HL-60/S4 treated with phorbol 12-myristate 13-acetate at 8.2 ng/mL for 4 days and 3 days (cell line): ENCODE data around the gene FIGLA.

Experiments used
- in situ Hi-C: fragments of 300-500 bp; cut with MboI; formaldehyde crosslinking; loops from 2 replicates; pipeline ENCODE4 v1.15.0; 2022; ENCODE audit warnings: low sequenced_read_pairs

Gene FIGLA, protein sequence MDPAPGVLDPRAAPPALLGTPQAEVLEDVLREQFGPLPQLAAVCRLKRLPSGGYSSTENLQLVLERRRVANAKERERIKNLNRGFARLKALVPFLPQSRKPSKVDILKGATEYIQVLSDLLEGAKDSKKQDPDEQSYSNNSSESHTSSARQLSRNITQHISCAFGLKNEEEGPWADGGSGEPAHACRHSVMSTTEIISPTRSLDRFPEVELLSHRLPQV

DNA sequence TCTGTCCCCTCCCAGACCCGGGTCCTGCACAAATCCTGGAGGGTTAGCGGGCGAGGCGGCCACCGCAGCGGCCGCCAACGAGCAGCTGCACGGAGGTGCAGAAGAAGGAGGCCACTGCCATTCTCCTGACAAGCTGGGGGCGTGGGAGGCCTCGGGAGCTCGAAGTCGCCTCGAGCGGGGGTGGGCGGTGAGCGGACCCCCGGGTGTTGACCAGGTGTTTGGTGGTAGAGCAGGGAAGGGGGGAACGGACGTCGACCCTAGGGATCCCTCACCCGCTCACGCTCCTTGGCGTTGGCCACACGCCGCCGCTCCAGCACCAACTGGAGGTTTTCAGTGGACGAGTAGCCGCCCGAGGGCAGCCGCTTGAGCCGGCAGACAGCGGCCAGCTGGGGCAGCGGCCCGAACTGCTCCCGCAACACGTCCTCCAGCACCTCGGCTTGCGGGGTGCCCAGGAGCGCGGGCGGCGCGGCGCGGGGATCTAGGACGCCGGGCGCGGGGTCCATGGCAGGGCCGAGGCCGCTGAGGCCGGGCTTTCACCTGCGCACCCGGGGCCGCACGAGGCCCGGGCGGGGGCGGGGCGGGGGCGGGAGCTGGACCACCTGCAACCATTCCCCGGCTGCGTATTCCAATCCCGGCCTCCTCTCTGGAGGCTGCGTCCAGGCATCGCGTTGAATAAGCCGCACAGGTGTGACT, at the start of gene FIGLA:
Gene FIGLA (minus strand): TSS at position 508 of the 693 bp plus-strand sequence. CDS start 5 bp downstream, at position 503.
- in situ Hi-C loops = loop anchor here (25.0 kb wide), 1 partner anchor 147 kb away; the partner anchor contains the start of gene ATP6V1B1

DNA sequence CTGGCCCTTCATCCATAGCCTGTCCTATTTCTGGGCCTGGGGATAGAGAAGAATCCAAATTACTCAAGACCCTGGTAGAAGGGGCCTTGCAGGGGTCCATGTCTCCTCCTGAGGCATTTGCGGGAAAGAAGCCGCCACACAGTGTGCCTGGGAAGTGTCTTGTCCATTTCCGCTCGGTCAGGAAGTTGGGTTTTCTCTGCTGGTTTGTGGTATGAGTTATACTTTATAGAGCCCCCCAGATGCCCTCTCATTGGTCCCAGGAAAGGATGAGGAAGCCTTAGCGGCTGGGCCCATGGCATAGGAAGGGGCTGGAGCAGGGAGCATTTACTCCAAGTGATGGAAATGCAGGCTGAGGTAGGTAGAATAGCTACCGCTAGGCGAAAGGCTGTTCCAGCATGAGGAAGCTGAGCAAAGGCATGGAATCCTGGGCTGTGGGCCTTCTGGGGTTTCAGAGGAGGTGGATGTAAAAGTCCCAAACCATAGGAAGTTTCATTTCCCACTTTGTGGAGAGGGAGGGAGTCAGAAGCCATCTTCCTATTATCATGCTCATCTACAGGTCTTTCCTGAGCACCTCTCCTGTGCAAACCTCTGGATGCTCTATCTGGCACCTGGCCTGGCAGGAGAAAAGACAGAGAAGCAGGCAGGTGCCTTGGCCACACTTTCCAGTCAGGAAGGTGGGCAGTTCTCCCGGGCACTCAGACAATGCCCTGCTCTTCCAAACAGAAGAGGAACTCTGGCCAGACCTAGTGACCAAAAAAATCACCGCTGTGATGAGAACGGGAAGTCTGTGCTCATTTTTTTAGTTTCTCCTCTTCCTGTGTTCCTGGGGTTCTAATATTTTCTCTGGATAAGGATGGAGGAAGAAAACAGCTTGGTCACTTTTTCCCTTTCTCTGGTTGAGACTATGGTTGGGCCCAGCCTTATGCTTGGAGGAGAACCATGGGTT, 47.8 kb upstream of the FIGLA start:
- in situ Hi-C loops = no loop called here

DNA sequence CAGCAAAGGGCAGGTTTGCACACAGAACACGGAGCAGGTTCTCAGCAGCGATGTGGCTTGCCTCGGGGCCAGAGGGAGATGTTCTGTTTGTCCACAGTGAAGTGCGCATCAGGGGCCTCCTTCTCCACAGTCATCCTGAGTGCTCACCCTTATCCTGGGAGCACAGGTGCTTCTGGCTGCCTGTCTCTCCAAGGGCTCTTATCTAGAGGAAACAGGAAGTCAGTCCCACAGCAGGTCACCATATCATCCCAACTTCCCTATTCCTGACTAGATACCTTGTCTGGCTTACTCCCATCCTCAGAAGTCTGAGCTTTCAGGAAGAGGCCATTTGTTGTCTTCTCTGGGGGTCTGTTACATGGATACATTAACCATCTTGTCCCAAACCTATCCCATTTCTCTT, 45.2 kb upstream of the FIGLA start, which contains the start of gene CD207:
Gene CD207 (minus strand): TSS at position 174 of the 400 bp plus-strand sequence. CDS start 40 bp downstream, at position 134.
- in situ Hi-C loops = no loop called here

DNA sequence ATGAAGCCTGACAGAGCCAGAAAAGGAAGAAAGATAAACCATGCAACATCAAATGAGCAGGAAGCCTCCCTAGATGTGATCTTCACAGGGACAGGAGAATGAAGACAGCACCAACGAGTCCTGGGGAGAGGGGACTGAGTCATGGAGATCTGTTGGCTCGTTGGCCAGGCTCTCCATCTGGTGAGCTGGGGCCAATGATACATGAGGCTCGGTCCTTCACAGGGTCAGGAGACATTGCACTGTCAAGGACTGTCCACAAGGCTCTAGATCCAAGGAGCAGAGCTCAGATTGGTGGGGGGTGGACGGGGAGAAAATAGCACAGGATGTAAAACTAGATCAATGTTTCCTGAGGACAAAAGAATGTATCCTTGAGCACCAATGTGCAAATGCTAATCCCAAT, 44.4 kb upstream of the FIGLA start:
- in situ Hi-C loops = no loop called here

DNA sequence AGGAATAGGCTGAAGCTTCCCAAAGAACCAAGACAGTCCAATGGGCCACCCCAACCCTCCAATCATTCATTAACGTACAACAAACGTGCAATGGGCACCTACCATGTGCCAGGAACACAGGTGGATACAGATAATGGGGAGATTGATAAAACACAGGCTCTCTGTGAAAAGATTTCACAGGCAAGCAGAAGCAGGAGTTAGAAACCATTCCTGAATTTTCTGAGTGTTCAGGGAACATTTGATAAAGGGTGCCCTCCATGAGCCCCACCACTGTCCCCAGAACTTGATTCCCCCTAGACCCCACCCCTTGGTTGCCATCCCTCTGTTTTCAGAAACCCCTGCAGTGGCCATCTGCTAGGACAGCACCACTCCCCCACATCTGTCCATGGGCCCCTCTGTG, 43.7 kb upstream of the FIGLA start:
- in situ Hi-C loops = no loop called here

DNA sequence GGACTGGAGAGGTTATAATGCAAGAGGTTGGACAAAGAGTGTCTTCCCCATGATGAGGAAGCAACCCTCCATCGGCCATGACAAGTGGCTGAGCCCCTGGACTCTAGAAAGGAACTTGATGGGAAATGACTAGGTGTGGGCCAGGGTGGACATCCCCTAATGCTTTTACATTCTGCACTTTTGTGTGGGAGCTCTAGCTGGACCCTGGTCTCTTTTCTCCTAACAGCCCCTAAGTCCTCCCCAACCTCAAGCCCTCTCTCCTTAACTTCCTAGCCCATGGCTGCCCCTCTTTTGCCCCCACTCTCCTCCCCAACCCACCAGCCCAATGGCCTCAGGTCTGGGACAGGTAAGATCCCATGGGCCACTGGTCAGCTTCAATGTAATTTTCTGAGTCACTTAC, 42.8 kb upstream of the FIGLA start:
- in situ Hi-C loops = no loop called here

DNA sequence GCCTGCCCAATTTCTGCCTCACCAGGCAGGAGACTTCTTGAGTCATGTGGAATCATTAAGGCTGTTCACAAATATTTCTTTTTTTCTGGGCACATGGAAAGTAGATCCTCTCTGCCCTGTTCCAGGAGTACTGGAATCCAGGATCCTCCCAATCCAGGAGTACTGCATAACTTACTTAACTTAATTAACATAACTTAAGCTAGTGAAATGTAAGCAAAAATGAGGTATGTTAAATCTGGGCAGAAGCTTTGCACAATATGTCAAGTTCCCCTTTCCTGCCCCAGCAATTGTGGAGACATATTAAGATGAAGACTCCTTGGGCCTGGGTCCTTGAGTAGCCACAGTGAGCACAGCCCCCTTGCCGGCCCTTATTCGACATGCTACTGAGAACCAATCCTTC, 41.9 kb upstream of the FIGLA start:
- in situ Hi-C loops = no loop called here

DNA sequence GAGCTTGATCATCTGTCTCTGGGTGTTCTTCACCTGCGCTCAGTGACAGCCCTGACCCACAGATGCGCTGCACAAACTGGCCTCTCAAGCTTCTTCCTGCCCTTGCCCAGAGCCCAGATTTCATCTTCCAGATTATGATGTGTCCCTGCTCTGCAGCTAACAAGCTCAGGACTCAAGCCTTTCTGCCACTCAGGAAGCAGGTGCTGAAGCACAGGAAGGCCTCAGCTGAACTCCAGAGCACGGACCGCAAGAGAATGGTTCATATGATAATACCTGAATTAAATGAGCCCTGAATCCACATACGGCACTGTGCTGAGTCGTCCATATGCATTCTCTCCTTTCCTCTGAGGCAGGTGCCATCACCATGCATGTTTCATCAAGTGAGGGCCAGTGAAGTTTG, 41.4 kb upstream of the FIGLA start:
- in situ Hi-C loops = no loop called here

DNA sequence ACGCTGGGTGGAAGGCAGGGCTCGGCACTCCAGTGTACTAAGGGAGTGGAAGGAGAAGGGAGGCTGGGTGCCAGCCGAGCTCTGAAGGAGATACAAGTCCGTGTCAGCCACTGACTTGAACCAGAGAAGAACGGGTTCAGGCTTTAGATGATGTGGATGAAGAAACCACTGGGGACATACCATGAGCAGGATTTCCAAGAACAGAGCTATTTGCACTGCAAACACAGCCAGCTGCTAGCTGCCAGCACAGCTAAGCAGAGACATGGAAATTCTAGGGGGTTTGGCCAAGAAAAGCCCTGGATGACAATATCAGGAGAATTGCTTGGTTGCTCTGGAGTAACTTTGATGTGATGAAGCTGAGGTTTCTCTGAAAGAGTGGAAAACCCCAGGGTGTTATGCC, 39.9 kb upstream of the FIGLA start:
- in situ Hi-C loops = no loop called here

DNA sequence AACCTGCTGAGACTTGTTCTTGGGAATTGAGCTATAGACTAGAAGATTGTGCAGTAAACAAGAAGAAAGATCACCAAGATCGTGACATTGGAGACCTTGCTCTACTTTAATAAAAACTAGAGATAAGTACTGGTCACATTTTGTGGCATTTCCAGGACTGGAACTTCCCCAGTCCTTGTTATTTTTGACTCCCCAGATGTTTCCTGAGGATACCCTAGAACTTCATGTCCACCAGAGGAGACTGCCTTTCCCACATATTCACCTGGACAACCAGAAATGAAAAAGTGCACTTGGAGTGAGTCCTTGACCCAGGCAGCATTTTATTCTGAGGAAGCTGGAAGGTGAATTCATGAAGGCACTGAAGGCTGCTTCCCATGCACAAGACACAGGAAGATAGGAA, 39.5 kb upstream of the FIGLA start:
- in situ Hi-C loops = no loop called here

DNA sequence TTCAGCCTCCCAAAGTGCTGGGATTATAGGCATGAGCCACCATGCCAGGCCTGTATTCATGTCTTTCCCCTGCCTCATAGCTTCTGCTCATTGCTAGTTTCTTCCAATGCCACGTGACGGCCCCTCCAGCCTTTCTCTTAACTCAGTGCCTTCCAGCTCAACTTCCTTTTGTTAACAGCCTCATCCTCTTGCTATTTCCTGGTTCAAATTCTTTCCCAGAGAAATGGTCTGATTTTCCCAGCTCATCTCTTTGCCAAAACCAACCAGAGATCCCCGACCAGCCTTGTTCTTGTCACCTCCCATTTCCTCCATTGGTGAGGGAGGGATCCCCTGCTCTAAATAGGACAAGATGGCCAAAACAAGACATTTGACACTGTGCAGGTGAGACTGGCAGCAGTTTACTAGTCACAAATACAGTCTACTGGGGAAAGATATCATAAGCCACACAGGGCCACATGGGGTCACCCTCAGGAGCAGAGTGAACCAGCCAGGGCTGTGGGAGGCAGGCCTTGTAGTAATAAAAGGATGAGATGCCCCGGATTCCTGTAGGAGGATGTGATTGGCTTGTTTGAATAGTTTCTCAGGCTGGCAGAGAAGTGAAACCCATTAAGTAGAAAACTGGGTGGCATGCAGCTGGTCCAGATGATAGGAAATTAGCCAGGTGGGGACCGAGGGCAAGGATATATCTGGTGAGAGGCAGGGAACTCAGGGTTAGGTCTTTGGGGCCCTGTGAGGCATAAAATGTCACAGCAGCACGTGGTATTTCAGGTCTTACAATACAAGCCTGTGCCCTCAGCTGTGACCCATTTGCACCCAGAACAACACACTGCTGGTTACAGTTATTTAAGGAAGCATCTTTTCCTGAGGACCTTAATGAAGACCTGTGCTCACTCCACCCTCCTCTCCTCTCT, 38.7 kb upstream of the FIGLA start:
- in situ Hi-C loops = no loop called here

DNA sequence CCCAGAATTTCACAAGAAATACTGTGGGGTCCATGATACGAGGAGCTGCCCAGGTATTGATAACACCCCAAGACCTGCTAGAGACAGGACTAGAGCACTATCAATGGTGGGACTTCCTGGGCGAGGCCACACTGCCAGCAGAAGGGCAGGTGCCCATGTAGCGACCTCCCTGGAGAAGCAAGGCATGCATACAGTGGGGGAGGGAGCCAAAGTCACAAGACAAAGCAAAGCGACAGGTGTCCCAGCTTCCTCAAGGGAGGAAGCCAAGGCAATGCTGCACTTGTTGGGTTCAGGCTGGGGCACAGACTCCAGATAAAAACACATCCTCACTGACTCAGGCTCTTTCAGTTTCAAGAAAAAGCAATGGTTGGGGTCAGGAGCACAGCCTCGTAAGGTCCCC, 37.7 kb upstream of the FIGLA start:
- in situ Hi-C loops = no loop called here

DNA sequence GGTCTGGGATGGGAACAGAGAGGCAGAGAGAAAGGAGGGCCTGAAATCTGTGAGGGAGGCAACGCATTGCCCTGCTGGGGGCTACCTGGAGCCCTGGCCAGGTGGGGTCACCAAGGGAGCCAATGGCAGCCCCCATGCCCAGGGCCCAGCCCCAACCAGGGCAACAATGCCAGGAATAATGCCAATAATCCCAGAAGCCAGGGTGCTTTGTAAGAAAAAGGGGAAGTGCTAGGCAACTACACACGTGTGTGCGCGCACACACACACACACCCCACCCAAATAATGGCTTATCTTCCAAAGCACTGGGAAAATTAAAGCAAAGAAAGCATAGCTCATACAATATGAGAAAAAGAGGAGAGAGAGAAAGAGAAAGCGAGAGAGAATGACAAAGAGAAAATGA, 36.9 kb upstream of the FIGLA start:
- in situ Hi-C loops = no loop called here

DNA sequence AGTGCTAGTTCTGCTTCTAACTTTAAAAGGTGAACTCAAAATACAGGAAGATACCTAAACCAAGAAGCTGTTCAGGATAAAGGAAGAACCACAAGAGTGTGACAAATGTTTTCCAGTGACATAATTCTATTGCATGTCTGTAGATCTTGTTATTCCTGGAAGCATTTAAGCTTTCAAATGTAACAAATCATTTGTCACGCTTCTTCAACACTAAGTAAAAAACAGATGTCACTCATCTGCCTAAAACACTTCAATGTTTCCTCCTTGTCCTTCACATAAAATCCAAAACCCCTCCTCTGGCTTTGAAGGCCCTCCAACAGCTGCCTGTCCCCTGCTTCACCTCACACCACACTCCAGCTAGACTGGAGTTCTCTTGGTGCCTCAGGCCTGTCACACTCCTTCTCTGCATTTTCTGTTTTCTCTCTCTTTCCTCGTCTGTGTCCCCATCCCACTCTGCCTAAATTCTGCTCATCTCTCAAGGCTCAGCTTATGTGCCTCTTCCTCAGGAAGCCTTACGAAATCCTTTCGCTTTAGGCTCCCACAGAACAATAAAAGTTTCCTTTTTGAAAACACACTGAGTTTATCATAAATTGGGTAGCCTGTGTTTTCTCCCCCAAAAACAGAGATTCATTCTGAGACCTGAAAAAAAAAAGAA, 36.4 kb upstream of the FIGLA start:
- in situ Hi-C loops = no loop called here

DNA sequence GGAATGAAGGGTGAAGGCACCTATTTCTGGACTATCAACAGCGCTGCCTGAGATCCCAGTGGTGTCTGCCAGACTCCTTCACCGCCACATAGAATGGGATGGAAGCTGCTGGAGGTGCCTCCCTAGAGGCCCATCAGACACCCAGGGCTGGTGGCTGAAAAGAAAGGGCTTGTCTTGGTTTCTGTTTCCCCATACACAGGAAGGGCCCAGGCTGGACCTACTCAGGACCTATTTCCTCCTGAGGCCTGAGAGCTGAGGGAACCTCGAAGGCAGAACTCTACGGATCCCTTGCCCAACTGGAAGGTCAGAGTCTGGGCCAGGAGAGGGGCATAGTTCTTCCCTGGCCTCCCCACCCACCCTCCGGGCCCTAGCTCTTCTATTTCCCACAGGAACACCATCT, 32.8 kb upstream of the FIGLA start:
- in situ Hi-C loops = no loop called here

DNA sequence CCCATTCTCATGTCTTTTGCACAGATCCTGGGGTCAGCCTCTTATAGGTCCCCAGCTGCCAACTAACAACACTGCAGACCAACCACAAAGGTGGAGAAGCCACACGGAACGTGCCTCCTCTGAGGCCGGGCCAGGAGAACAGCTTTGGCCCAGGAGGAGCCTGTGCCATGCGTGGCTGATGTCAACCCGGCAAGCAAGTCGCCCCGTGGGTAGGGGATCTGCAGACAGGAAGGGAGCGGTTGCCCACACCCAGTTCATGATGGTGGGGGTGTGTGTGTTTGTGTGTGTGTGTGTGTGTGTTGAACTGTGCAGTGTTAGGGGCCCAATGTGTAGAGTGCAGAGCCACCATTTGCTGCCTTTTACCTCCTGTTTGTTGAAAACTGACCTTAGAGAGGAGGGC, 32.4 kb upstream of the FIGLA start:
- in situ Hi-C loops = no loop called here

DNA sequence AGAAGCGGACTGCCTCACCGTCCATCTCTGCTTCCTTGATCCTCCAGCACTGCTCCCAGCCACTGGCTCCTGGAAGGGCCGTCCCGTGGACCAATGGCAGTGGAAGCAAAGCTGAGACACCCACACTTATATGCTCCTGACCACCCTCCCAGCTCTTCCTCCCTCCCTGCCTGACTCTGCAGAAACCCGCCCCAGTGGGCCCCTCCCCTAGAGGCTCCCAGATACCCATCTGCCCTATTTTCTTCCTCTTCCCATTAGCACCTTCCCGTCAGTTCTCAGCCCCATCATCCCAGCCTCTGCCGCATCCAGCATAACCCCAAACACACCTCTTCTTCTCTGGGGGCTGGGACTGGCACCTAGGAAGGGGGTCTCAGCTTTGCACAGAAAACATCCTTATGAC, 30.1 kb upstream of the FIGLA start, which contains the start of gene CLEC4F:
Gene CLEC4F (minus strand): TSS at position 101 of the 400 bp plus-strand sequence. CDS start 76 bp downstream, at position 25.
- in situ Hi-C loops = no loop called here

DNA sequence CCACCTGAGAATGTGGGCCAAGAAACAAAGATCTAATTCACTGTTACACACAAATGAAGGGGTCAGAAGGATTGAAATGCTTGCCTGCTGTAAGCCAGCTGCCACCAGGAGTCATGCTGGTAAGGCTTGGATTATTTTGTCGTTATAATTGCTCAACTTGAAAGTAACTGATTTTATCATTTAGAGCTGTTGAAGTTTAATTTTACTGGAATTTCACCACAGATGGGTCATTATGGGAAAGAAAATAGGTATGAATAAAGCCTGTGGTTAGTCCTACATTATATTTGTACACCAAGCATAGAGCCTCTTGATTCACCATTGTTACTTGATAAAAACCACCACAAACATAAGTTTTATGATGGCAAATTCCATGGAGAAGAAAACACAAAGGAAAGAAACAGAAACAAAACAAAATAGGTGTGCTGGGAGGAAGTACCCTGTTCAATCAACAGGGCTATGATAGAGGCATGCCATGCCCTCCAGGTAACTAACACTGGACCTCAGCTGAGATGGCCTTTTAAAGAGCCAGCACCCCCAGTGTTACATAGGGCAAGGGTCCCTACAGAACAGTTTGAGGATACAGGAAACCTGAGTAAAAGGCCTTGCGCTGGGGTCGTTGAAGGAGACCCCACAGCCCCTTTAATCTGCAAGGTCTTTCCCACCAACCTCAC, 27.0 kb upstream of the FIGLA start:
- in situ Hi-C loops = no loop called here

DNA sequence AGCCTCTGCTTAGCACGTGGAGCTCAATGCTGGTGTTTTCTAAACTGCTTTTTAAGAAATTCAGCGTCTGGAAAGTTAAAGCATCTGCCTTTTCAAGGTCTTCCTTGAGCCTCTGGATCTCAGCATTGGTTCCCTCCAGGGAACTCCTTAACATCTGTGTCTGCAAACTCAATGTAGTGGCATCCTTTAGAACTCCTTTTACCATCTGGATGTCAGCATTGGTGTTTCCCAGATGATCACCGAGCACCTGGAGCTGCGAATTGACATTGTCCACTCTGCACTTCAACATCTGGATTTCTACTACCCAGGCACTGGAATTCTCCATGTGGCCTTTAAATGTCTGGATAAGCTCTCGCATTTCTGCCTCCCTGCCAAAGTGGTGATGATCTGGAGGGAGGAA, 26.3 kb upstream of the FIGLA start:
- in situ Hi-C loops = no loop called here
